SK-N-MC (cell line): Measurements from ENCODE around the gene FBXL7.

ENCODE experiments used
- EZH2 ChIP-seq: fragments of 200-600 bp; sonication (generic); IDR thresholded peaks from one replicate; pipeline ENCODE4 v1.6.1; 2017; ENCODE audit warnings: antibody characterized with exemption
- FOXP2 ChIP-seq: optimal IDR thresholded peaks from 2 replicates; pipeline ENCODE3; 2011; ENCODE audit warnings: mild to moderate bottlenecking, moderate library complexity; ENCODE audit not compliant: insufficient read depth; ENCODE audit errors: extremely low read length, control extremely low read depth
- POLR2AphosphoS5 ChIP-seq: IDR thresholded peaks from 2 replicates; pipeline ENCODE4 v1.6.1; 2012; ENCODE audit warnings: mild to moderate bottlenecking, low read depth, low read length, borderline replicate concordance

- TF ChIP-seq POLR2AphosphoS5 (no peak), EZH2 (no peak), FOXP2 (no peak)
Observed at GRCh38 chr5:15647251-15647650, 147.3 kb downstream of the FBXL7 start.
